GM19035 (cell line): ENCODE data around the gene AKR1C3.
"Not testable (repeated sequence)": the region's sequence is repeated elsewhere in the genome, so short reads cannot be mapped to it uniquely, and the experiment has no call there.

Experiments used
- ATAC-seq: cut with Tn5 transposase; IDR thresholded peaks from one replicate; pipeline ENCODE4 v1.9.1; 2021; ENCODE audit not compliant: unreplicated experiment

The AKR1C3 gene

DNA sequence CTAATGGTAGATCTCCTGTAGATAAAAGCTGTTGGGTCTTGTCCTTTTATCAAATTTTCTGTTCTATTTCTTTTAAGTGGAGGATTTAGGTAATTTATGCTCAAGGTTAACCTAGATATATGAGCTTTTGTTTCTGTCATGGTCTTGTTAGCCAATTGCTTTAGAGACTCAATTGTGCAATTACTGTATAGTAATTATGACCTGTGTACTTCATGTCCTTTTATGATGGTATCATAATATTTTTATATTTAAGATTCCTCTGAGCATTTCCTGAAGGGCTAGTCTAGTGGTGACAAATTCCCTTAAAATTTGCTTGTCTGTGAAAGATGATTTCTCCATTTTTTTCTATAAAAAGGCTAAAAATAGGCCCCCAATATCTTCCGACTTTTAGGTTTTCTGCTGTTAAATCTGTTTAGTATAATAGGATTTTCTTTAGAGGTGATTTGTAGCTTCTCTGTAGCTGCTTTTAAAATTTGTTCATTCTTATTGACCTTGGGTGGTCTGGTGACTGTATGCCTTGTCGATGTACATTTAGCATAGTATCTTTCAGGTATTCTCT is 5.4 kb upstream of the AKR1C3 start:
- ATAC-seq: no peak

DNA sequence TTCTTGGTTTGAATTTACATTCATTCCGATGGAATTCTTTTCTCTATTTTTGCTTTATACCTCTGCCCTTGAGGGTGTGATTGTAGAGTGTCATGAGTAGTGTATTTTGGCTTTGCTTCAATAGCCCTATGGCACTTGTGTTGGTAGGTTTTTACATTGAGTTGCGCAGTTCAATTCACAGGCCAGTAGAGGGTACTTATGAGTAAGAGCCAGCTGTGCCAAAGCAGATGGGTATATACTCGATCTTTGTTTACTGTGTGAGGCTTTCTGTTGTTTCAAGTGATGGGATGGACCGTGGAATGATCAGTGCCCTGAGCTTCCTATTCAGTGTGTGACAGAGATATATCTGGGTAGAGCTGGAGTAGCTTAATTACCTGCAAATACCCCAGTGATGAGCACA is 4.3 kb upstream of the AKR1C3 start:
- ATAC-seq: no peak

DNA sequence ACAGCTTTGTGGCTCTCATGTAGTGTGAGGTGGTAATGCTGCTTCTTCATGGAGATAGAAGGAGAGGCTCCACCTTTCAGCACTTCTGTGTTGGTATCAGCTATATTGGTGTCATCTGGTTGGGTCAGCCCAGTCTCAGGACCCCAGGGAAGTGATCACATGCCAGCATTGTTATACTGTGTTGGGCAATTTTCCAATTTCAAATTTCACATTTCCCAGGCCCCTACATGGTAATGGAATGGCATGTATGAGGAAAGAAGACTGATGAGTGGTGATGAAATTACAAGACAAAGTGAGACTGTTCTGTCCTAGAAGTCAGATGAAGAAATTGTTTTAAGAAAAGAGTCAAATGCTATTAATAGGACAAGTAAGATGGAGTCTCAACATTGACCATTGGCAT is 3.7 kb upstream of the AKR1C3 start:
- ATAC-seq: no peak

DNA sequence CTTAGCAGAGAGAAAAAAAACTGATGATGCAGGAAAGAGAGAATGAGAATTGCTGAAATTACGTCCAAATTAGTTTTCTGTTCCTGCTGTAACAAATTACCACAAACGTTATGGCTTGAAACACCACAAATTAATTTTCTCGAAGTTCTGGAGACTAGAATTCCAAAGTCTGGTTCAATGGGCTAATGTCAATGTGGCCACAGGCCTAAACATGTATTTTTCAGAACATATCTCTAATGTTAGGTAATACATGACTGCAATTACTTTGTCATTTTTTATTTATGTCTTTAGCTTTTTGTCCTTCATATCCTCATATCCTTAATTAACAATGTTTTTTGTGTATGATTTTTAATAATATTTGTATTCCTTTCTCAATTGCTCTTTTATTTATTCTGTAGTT is 3.0 kb upstream of the AKR1C3 start:
- no peak for ATAC-seq

DNA sequence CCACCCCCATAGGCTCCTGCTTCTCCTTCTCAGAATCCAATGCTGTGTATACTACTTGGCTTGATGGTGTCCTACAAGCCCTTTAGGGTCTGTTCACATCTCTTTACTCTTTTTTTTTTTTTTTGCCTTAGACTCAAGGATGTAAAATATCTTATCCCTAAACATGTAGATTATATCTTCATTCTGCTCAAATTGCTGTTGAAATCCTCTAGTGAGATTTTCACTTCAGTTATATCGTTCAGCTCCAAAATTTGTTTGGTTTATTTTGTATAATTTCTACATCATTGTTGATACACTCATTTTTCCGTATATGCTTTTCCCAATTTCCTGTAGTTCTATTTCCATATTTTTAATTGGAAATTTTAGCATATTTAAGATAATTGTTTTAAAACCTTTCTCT is 1.8 kb upstream of the AKR1C3 start:
- no peak for ATAC-seq

DNA sequence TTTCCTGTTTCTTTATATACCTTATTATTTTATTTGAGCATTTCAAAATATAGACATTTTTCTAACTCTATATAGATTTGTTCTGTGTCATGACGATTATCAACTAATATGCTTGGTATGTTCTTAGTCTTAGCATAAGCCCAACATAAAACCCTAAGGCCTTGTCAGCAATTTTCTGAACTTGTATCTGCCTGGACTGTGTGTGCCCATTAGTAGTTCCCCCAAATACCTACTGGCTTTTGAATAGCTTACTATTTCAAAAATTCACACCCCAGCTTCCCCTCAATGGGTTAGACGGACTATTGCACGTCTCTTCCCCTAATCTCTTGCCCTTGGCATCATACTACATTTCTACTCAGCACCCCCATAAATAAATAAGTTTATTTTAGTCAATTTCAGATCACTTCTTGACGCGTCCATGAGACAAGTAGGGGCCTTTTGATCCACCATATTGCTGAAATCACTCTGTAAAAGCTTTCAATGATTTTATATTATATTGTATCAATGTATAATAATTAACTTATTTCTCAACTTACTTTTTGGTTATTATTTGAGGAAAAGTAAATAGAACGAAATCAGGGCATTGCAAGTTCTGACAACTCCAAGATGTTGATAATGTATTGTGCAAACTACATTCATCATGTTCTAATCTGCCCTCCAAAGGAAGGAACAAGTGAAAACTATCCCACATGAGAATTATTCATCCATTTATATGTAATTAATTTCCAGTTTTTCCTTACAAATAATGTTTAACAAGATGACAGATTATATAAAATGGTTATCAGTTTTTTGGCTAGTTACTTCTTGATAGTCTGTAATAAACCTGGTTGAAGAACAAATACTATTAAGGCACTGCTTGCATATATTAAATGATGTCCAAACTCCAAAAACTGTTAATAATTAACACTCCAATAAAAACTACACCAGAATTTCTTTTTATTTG is 1.1 kb upstream of the AKR1C3 start:
- ATAC-seq: no peak

DNA sequence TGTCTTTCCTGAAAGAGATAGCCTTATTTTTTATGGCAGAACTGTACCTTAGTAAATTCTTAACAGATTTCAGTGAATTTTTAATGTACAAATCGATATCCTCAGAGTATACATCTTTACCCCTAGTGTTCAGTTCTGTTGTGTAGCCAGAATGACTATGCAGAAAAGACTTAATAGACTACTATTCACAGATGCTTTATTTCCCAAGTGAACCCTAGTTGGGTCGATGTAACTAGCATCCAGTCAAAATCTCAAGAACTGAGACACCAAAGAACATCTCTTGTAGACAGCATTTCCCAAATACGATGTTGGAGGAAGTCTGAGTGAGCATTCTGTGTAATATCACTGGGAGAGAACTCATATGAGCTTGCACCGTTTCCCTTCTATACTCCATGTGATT is 1.5 kb downstream of the AKR1C3 start:
- ATAC-seq: no peak

DNA sequence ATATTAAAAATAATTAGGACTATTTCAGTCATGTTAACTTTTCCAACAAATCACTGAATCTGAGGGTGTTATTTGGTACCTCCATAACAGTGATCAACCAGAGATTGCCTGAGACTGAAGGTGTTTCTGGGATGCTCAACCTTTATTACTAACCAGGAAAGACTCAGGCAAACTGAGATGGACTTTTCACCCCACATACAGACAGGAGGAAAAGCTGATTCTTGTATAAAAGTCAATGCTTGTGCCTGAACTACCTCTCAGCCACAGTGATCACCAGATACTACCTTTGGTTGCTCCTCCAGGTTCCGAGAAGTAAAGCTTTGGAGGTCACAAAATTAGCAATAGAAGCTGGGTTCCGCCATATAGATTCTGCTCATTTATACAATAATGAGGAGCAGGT is 1.9 kb downstream of the AKR1C3 start:
- no peak for ATAC-seq

DNA sequence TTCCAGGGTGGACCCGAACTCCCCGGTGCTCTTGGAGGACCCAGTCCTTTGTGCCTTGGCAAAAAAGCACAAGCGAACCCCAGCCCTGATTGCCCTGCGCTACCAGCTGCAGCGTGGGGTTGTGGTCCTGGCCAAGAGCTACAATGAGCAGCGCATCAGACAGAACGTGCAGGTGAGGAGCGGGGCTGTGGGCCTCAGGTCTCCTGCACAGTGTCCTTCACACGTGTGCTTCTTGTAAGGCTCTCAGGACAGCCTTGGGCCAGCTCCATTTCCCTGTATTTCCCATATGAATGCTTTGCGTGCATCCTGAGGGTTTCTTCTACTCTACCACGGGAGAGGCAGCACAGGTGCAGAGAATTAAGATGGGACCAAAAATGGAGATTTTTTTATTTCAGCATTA is 8.3 kb downstream of the AKR1C3 start:
- ATAC-seq: not testable (repeated sequence)

DNA sequence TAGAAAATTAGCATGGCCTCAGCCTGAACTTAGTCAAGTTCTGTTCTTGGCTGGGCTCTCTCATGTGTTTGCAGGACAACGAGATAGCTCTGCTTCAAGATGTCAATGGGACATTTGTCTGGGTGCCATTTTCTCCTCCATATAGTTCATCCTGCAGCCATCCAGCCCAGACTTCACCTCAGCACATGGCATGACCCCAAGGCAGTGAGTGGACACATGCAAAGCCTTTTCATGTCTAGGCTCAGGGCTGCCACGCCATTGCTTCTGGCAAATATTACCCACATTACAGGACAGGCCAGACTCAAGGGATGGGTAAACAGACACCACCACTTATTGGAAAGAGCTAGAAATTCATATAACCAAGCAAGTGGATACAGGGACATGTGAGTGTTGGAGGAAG is 9.3 kb downstream of the AKR1C3 start:
- no peak for ATAC-seq

DNA sequence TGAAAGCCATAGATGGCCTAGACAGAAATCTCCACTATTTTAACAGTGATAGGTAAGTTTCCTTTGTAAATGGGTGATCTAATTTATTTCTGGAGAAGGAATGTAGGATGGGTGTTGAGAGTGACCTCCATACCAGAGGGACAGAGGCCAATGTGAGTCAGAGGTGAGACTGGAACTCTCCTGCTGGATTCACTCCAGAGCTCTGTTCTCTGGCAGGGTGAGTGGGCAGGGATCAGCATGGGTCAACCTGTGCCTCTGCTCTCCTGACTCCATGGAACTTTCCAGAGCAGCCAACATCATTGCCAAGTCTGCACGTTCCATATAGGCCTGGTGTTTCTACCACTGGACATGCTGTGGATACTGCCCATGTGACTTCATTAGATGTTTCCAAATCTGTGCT is 11.4 kb downstream of the AKR1C3 start:
- ATAC-seq: no peak

DNA sequence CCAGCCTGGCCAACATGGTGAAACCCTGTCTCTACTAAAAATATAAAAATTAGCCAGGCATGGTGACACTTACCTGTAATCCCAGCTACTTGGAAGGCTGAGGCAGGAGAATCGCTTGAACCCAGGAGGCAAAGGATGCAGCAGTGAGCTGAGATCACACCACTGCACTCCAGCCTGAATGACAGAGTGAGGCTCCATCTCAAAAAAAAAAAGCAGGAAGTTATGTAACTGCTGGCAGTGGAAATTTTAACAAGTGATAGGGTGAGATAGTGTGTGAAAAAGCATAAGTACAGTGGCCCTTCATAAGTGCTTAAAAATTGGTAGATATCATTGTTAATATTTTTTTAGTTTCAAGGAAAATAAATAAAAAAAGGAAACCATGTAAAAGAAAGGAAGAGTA is 12.3 kb downstream of the AKR1C3 start:
- ATAC-seq: no peak

DNA sequence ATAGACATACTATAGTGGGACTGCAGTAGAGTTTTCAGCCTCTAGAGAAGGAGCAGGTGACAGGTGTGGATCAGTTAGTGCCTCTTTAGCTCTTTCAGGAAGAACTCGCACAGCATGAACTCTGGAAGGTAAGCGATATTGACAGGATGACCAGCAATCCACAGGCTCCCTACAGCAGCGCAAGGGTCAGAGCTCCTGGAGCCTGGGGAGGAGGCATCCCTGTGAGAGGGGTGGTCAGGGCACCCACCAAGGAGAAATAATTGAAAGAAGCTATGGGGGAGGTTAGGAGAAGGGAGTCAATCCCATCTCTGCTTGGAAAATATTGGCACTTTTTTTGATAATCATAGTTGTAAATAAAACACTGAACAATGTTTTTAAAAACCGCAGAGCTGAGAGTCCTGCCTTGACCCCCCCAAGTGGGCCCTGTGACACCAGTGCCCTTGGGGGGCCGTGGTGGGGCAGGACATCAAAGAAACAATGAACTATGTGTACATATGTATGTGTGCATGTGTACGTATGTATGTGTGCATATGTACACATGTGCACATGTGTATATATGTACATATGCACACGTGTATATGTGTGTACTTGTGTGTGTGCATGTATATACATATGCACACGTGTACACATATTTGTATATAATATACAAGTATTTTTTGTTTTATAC is 13.8 kb downstream of the AKR1C3 start:
- ATAC-seq: no peak

DNA sequence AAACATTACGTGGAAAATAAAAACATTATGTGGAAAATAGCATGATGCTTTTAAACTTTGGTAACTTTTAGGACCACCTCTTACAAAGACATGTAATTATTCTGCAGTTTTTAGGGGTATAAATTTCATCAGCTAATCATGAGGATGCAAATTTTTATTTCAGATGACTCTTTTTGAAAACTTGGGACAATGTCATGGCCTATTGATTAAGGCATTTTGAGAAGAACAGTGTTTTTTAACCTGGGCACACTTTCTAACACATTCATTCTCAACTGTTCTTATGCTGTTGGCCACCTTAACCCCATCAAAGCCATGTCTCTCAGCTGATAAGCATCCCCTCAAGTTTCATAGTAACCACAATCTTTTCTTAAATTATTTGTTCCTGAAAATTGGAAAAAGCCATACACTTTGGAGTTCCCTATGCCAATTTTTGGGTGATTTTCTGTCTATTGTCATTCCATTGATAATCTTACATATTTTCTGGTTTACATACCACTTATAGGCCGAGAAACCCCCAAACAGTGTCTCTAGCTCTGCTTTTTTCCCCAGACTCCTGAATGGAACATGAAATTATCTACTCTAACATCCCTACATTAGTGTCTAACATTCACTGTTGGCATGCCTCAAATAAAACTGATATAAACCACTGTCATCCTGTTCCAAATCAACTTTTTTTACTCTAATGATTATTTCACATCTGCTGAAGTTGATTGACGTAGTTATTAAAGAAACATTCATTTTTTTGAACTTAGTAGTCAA is 14.6 kb downstream of the AKR1C3 start:
- ATAC-seq: no peak

DNA sequence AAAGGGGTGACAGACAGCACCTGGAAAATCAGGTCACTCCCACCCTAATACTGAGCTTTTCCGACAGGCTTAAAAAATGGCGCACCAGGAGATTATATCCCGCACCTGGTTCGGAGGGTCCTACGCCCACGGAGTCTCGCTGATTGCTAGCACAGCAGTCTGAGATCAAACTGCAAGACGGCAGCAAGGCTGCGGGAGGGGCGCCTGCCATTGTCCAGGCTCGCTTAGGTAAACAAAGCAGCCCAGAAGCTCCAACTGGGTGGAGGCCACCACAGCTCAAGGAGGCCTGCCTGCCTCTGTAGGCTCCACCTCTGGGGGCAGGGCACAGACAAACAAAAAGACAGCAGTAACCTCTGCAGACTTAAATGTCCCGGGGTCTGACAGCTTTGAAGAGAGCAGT is 15.6 kb downstream of the AKR1C3 start:
- ATAC-seq: not testable (repeated sequence)

DNA sequence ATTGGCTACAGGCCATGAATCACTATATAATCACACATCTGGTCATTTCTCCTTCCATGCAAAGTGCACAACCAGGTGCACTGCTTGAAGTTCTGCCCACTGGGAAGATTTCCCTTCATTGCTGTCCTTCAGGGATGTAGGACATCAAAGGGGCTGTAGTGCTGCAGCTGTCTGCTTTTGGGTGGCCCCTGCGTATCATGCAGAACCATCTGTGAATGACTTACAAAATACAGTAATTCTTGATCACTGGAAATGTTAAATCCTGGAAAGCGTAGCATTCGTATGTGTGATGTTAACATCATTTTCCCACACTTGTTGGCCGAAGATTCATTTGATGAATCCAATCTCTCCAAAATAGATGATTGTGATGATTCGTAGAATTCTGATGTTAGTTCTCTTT is 22.4 kb downstream of the AKR1C3 start:
- no peak for ATAC-seq

DNA sequence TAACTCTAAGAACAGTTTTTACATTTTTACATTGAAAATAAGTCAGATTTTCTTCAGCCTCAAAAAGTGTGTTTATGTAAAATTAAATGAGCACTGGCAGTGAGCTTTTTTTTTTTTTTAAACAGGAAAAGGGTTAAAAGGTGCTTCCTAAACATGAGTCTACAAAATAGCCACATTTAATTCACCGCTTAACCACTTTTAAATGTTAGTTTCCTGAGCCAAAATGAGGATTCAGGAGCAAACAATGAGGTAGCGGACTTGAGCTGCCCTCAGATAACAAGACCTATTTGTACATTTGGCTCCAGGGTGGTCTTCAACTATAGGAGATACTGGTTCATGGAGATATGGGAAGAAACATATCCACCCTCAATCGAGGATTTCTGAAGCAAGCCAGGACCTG is 22.8 kb downstream of the AKR1C3 start:
- ATAC-seq: no peak

DNA sequence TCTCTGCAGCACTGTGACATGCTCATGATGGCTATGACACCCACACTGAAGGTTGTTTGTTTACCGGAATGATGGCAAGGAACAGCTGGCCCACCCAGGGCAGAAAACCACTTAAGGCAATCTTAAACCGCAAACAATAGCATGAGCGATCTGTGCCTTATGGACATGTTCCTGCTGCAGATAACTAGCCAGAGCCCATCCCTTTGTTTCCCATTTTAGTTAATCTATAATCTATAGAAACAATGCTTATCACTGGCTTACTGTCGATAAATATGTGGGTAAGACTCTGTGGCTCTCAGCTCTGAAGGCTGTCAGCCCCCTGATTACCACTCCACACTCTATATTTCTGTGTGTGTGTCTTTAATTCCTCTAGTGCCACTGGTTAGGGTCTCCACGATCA is 25.8 kb downstream of the AKR1C3 start:
- ATAC-seq: not testable (repeated sequence)

DNA sequence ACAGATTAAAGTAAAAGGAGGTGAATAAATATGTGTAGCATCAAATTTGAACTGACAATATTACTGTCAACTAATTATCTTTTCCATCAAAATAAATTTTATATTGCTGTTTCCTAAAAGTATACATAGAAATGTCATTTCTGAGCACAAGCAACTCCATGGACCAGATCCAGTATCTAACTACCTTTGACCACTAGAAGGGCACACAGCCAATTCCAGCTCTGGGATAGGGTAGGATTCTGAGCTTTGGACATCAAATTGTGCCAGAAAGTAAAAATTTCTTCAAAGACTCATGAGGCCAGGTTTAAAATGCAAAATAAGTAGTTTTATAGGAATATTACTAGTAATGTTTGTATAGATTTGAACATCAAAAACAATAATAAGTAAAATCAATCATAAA is 29.7 kb downstream of the AKR1C3 start:
- no peak for ATAC-seq

DNA sequence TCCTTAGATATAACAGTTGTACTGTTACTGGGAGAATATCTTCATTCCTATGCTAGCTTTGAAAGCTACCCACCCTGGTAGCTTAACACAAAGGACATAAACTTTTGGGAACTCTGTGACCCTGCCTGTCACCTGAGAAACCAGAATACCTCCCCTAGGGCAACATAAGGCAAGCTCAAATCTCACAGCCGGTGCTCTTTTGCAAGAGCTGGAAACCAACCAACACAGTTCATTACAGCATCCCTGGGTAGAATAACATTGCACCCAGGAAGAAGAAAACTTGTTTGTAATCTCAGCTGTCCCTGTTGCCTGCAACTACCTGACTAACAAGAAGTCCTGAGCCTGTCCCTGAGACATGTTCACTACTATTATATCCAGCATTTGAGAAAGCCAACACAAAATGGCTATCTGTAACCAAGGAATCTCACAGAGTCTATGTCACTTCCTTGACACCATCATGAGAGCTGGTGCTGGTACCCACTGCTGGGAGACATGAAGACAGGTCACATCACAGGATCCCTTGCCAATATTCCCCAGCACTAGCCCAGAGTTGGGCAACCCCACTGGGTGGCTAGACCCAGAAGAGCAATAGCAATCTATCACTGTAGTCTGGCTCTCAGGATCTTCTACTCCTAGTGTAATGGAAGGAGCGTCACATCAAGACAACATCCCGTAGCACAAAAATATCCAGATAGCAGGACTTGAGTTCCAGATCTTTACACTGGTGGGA is 31.3 kb downstream of the AKR1C3 start:
- ATAC-seq: no peak

DNA sequence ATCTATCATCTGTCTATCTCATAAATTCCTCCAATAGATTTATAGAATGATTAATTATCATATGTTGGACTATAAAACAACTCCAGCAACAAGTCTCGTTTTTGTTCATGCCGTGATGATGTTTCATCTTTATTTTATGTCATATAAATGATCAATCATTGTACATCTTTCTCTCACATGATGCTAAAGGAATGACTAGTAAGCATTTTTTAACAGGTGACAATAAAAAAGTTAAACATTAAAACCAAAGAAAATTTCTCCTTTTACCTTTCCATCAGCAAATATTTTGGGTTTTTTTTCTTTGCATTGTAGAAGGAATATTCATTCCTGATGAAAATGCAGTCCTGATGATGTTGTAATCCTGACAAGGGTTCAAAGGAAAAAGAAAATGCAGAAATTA is 41.4 kb downstream of the AKR1C3 start:
- ATAC-seq: no peak
